Activated naive CD4-positive, alpha-beta T cell treated with anti-CD3 and anti-CD28 coated beads, Interleukin-2, amount 10 ng/mL, durations not matched to agents 7 days and 5 days (primary cell): Measurements from ENCODE around the gene ACVR2B.

Experiments used
- CTCF ChIA-PET: fragments of 350-600 bp; sonication (Branson Sonifier 250); formaldehyde crosslinking; loops from one replicate; lab custom pipeline; 2021; ENCODE audit warnings: antibody characterized with exemption; lab: Charles Lee
- DNase-seq: peaks from one replicate; pipeline ENCODE4 v3.0.0-alpha.2; 2020
- H3K27ac Mint-ChIP-seq: one replicate; pipeline ENCODE4 v1.8.0; 2021; ENCODE audit warnings: mild to moderate bottlenecking, moderate library complexity, mixed read lengths
- H3K27me3 Mint-ChIP-seq: one replicate; pipeline ENCODE4 v1.8.0; 2021; ENCODE audit warnings: mild to moderate bottlenecking, mixed read lengths
- H3K36me3 Mint-ChIP-seq: one replicate; pipeline ENCODE4 v1.8.0; 2021; ENCODE audit warnings: mixed read lengths
- H3K4me1 Mint-ChIP-seq: one replicate; pipeline ENCODE4 v1.8.0; 2021; ENCODE audit warnings: mixed read lengths
- H3K4me3 Mint-ChIP-seq: one replicate; pipeline ENCODE4 v1.8.0; 2021; ENCODE audit warnings: mild to moderate bottlenecking, moderate library complexity, mixed read lengths
- H3K9me3 Mint-ChIP-seq: one replicate; pipeline ENCODE4 v1.8.0; 2021; ENCODE audit warnings: mixed read lengths

Gene ACVR2B

DNA sequence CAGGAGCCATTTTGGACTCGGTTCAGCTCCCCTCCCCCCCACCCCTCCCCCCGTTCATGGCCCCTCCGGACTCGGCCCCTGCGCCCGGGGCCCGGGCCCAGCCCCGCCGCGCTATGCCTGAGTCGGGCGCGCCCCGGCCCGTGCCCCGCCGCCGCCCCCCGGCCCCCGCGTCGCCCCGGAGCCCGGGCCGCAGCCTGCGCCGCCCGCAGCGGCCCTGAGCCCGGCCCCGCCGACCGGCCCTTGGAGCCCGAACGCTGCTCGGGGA lies 155 bp downstream of the ACVR2B start:
- H3K27ac Mint-ChIP-seq: no peak overlapping the region
- DNase-seq: no peak
- peak overlapping the region; percentile 92 for H3K4me3 Mint-ChIP-seq
- CTCF ChIA-PET: no interaction called here
- H3K27me3 Mint-ChIP-seq: peaks cover 43% of the 10 kb centered on the region
- H3K4me1 Mint-ChIP-seq: peaks cover 24% of the 10 kb centered on the region
- peaks cover 7% of the 10 kb centered on the region for H3K9me3 Mint-ChIP-seq
- H3K36me3 Mint-ChIP-seq: peaks cover 1% of the 10 kb centered on the region

GRCh38 chr3:38454178-38454883 lies 641 bp downstream of the ACVR2B start:
- Mint-ChIP-seq H3K27me3 (peaks cover 43% of the 10 kb centered on the region), H3K9me3 (peaks cover 7% of the 10 kb centered on the region)
- CTCF ChIA-PET: interaction anchor here (1.3 kb wide), 1 partner anchor 107 kb away, joined by 8 read pairs; the partner anchor contains the start of gene XYLB

DNA sequence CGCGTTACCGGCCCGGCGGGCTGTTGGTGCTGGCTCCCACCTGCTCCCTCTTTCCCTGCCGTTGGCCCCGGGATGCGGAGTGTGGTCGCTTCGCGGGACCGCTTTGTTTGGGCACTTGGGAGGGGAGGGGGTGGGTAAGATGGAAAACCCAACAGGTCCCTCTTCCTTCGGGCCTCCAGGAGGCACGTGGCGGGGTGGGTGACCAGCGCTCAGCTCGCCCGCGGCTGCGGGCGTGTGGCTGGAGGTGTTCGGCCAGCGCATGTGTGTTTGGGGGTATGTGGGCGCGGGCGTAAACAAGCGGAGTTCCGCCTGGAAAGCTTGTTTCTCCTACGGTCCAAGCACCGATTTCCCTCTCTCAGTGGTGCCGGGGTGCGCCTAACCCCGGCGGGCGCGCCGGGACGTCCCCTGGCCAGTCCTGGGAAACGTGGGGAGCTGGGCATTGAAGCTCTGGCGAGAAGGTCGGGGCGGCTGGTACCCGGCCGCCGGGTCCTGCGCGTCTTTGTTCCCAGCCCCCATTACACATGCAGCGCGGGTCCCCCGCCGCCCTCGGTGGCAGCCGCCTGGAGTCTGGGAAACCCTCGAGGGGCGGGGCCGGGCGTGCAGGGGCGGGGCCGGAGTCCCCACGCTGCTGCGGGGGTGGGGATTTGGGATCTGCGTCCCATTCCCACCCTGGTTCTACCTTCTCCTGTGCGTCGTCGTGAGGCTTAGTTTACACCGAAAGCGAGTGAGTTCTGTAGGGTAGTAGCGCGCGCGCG lies 1.4 kb downstream of the ACVR2B start:
- peaks cover 7% of the 10 kb centered on the region for H3K9me3 Mint-ChIP-seq
- H3K4me1 Mint-ChIP-seq: peaks cover 24% of the 10 kb centered on the region
- H3K27me3 Mint-ChIP-seq: peaks cover 43% of the 10 kb centered on the region
- CTCF ChIA-PET: interaction anchor here (0.7 to 1.3 kb wide), 3 partner anchors 25 to 108 kb away, joined by 3 to 8 read pairs (median 3); partner anchors contain the start of genes EXOG and XYLB
- H3K4me3 Mint-ChIP-seq: peak overlapping the region; percentile 92
- no peak overlapping the region for H3K27ac Mint-ChIP-seq
- DNase-seq: peak; percentile 66
- peaks cover 1% of the 10 kb centered on the region for H3K36me3 Mint-ChIP-seq

More at GRCh38 chr3:38454178-38454883, 641 bp downstream of the ACVR2B start:
- peak overlapping the region; percentile 92 for H3K4me3 Mint-ChIP-seq
- peaks cover 24% of the 10 kb centered on the region for H3K4me1 Mint-ChIP-seq
- peak; percentile 61 for DNase-seq
- peaks cover 1% of the 10 kb centered on the region for H3K36me3 Mint-ChIP-seq
- H3K27ac Mint-ChIP-seq: peak overlapping the region; percentile 75

- peaks cover 1% of the 10 kb centered on the region for H3K9me3 Mint-ChIP-seq
- DNase-seq: no peak
These were observed 2.1 kb downstream of the ACVR2B start for GRCh38 chr3:38455639-38456430.

GRCh38 chr3:38457111-38458003 lies 3.7 kb downstream of the ACVR2B start:
- CTCF ChIA-PET: interaction anchor here (0.8 kb wide), 1 partner anchor 112 kb away, joined by 3 read pairs; no protein-coding TSS in a partner anchor
- Mint-ChIP-seq H3K4me3 (no peak overlapping the region), H3K4me1 (peaks cover 21% of the 10 kb centered on the region), H3K36me3 (peaks cover 1% of the 10 kb centered on the region), H3K27ac (no peak overlapping the region), H3K27me3 (peaks cover 39% of the 10 kb centered on the region), H3K9me3 (no peaks in the 10 kb centered on the region)
- no peak for DNase-seq

More at GRCh38 chr3:38455639-38456430, 2.1 kb downstream of the ACVR2B start:
- Mint-ChIP-seq H3K36me3 (peaks cover 1% of the 10 kb centered on the region), H3K4me1 (peaks cover 24% of the 10 kb centered on the region), H3K4me3 (peak overlapping the region; percentile 84), H3K27me3 (peaks cover 43% of the 10 kb centered on the region), H3K27ac (no peak overlapping the region)
- CTCF ChIA-PET: interaction anchor here (0.7 to 1.3 kb wide), 4 partner anchors 25 to 109 kb away, joined by 3 to 8 read pairs (median 3); partner anchors contain the start of genes EXOG and XYLB

DNA sequence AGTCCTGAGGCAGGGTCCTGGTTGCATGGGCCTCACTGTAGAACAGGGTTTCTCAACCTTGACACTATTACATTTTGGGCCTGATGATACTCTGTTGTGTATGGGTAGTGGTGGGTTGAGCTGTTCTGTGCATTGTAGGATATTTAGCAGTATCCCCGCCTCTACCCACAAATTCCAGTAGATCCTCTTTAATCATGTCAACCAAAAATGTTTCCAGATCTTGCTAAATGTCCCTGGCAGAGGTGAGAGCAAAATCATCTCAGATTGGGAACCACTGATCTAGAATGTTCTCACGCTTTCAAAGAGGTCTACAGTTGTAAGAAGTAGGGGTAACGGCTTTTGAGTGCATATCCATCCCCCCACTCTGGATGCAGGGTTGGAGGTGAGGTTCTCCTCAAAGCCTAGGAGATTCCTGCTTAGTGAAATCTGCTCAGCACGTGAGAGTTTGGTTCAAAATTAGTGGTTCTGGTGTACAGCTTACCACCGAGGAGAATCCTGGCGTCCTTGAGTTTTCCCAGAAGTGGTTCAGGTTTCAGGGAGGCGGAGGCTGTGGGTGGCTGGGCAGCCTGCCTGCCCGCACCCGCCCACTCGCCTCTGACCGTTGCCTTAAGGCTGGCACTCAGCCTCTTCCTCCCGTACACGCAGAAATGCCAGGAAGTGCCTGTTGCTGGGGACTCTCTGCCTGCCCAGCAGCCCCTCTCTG lies 5.3 kb downstream of the ACVR2B start:
- no peak overlapping the region for H3K27ac Mint-ChIP-seq
- H3K4me3 Mint-ChIP-seq: no peak overlapping the region
- H3K9me3 Mint-ChIP-seq: no peaks in the 10 kb centered on the region
- peaks cover 27% of the 10 kb centered on the region for H3K27me3 Mint-ChIP-seq
- H3K36me3 Mint-ChIP-seq: no peaks in the 10 kb centered on the region
- CTCF ChIA-PET: no interaction called here
- DNase-seq: no peak
- peaks cover 12% of the 10 kb centered on the region for H3K4me1 Mint-ChIP-seq

DNA sequence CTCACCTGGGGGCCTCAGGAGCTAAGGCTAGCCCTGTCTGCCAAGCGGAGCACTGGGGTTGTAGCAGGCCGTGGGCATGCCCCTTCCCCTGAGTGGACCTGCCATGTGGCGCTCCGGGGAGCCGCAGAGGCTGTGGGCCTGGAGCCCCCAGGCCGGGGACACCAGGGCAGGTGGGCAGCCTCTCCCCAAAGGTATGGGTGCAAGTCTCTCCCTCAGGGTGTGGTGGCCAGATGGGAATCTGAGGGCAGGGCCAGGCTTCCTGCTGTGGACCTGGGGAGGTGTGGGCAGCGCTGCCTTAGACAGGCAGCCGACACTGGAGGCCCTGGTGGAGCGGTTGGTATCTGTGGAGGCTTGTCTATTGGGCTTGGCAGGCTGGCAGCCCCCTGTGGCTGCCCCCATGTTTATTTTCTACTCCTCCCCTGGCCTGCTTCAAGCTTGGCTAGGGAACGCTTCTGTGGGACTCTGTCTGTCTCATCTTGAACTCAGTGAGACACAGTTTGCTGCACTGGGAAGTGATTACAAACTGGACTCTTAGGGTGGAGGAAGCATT lies 5.9 kb downstream of the ACVR2B start:
- CTCF ChIA-PET: no interaction called here
- DNase-seq: no peak

GRCh38 chr3:38460377-38461270 lies 6.9 kb downstream of the ACVR2B start:
- no peak for DNase-seq
- Mint-ChIP-seq H3K27me3 (peaks cover 13% of the 10 kb centered on the region), H3K4me1 (peaks cover 6% of the 10 kb centered on the region), H3K4me3 (no peak overlapping the region), H3K9me3 (peaks cover 2% of the 10 kb centered on the region), H3K27ac (no peak overlapping the region), H3K36me3 (peaks cover 2% of the 10 kb centered on the region)
- CTCF ChIA-PET: interaction anchor here (0.9 kb wide), 1 partner anchor 19 kb away, joined by 3 read pairs; no protein-coding TSS in a partner anchor

More for the DNA sequence above, 5.9 kb downstream of the ACVR2B start:
- Mint-ChIP-seq H3K4me3 (no peak overlapping the region), H3K27me3 (peaks cover 24% of the 10 kb centered on the region), H3K36me3 (no peaks in the 10 kb centered on the region), H3K27ac (no peak overlapping the region), H3K9me3 (no peaks in the 10 kb centered on the region), H3K4me1 (peaks cover 10% of the 10 kb centered on the region)

- CTCF ChIA-PET: no interaction called here
- Mint-ChIP-seq H3K27ac (no peak overlapping the region), H3K27me3 (no peaks in the 10 kb centered on the region)
These were observed 12.0 kb downstream of the ACVR2B start for GRCh38 chr3:38465588-38466154.

GRCh38 chr3:38468765-38469164 lies 15.1 kb downstream of the ACVR2B start:
- CTCF ChIA-PET: interaction anchor here (1.2 kb wide), 1 partner anchor 11 kb away, joined by 9 read pairs; no protein-coding TSS in a partner anchor
- H3K9me3 Mint-ChIP-seq: peaks cover 28% of the 10 kb centered on the region
- H3K36me3 Mint-ChIP-seq: peaks cover 9% of the 10 kb centered on the region
- H3K27me3 Mint-ChIP-seq: no peaks in the 10 kb centered on the region
- DNase-seq: no peak
- H3K27ac Mint-ChIP-seq: no peak overlapping the region
- no peaks in the 10 kb centered on the region for H3K4me1 Mint-ChIP-seq
- H3K4me3 Mint-ChIP-seq: no peak overlapping the region

More at GRCh38 chr3:38465588-38466154, 12.0 kb downstream of the ACVR2B start:
- H3K36me3 Mint-ChIP-seq: peaks cover 9% of the 10 kb centered on the region
- no peaks in the 10 kb centered on the region for H3K4me1 Mint-ChIP-seq
- DNase-seq: no peak
- H3K4me3 Mint-ChIP-seq: no peak overlapping the region
- H3K9me3 Mint-ChIP-seq: peaks cover 27% of the 10 kb centered on the region

- no peak for DNase-seq
- CTCF ChIA-PET: interaction anchor here (1.4 kb wide), 1 partner anchor 123 kb away, joined by 4 read pairs; the partner anchor contains the start of gene XYLB
- H3K27ac Mint-ChIP-seq: no peak overlapping the region
- H3K4me1 Mint-ChIP-seq: no peaks in the 10 kb centered on the region
- H3K27me3 Mint-ChIP-seq: no peaks in the 10 kb centered on the region
- no peak overlapping the region for H3K4me3 Mint-ChIP-seq
- peaks cover 28% of the 10 kb centered on the region for H3K9me3 Mint-ChIP-seq
- peaks cover 9% of the 10 kb centered on the region for H3K36me3 Mint-ChIP-seq
These were observed 16.2 kb downstream of the ACVR2B start for GRCh38 chr3:38469852-38470251.
